Caco-2 (cell line): ENCODE results near the gene KCNJ8. TPM values are rescaled to one million over a fixed set of nuclear protein-coding genes. Genes with fewer than 3 reads are reported as not detected.
"Not testable (repeated sequence)": the region's sequence is repeated elsewhere in the genome, so short reads cannot be mapped to it uniquely, and the experiment has no call there.

Experiments used
- BruUV-seq: library from RNA; stranded (reverse); fragments of 400-500 nt; replicated peaks from 2 replicates; lab custom pipeline; 2021; lab: Mats Ljungman, UMichigan
- CTCF ChIA-PET: fragments of 300-600 bp; sonication (Branson Sonifier 250); formaldehyde crosslinking; loops from one replicate; lab custom pipeline; 2022; ENCODE audit warnings: antibody characterized with exemption; lab: Charles Lee
- POLR2A ChIA-PET: fragments of 300-600 bp; sonication (Branson Sonifier 250); formaldehyde crosslinking; loops from one replicate; lab custom pipeline; 2022; ENCODE audit warnings: antibody characterized with exemption; lab: Charles Lee
- DNase-seq, 2 experiments: peaks; one replicate each; pipeline versions ENCODE4 v3.0.0 to v3.0.0-alpha.2; 2020 to 2022
- H3K27me3 ChIP-seq: replicated peaks from 2 replicates; pipeline ENCODE4 v1.6.0; 2011; ENCODE audit warnings: low read length; ENCODE audit not compliant: control insufficient read depth, insufficient read depth
- H3K36me3 ChIP-seq: 2 replicates; pipeline ENCODE4 v1.5.1; 2011; ENCODE audit warnings: low read length; ENCODE audit not compliant: control insufficient read depth, insufficient read depth
- H3K4me1 ChIP-seq: fragments of 250-450 bp; sonication (Bioruptor Pico); 2 replicates; pipeline ENCODE4 v1.5.1; 2020; ENCODE audit warnings: mild to moderate bottlenecking
- H3K4me3 ChIP-seq: 2 replicates; pipeline ENCODE4 v1.5.1; 2011; ENCODE audit warnings: low read depth, mild to moderate bottlenecking, control low read depth, low read length
- H3K9me3 ChIP-seq: fragments of 250-450 bp; sonication (Bioruptor Pico); 2 replicates; pipeline ENCODE4 v1.5.1; 2020; ENCODE audit warnings: mild to moderate bottlenecking, moderate library complexity
- H3K27ac Mint-ChIP-seq: one replicate; pipeline ENCODE4 v1.8.0; 2022; ENCODE audit warnings: mixed read lengths; ENCODE audit not compliant: unreplicated experiment
- H3K27me3 Mint-ChIP-seq: one replicate; pipeline ENCODE4 v1.8.0; 2022; ENCODE audit warnings: mixed read lengths; ENCODE audit not compliant: insufficient read depth, unreplicated experiment
- H3K36me3 Mint-ChIP-seq: one replicate; pipeline ENCODE4 v1.8.0; 2022; ENCODE audit warnings: mild to moderate bottlenecking, mixed read lengths; ENCODE audit not compliant: insufficient read depth, unreplicated experiment
- H3K4me1 Mint-ChIP-seq: one replicate; pipeline ENCODE4 v1.8.0; 2022; ENCODE audit warnings: low read depth, mixed read lengths; ENCODE audit not compliant: unreplicated experiment
- H3K4me3 Mint-ChIP-seq: one replicate; pipeline ENCODE4 v1.8.0; 2022; ENCODE audit warnings: mild to moderate bottlenecking, moderate library complexity, mixed read lengths; ENCODE audit not compliant: unreplicated experiment
- H3K9me3 Mint-ChIP-seq: one replicate; pipeline ENCODE4 v1.8.0; 2022; ENCODE audit warnings: mixed read lengths; ENCODE audit not compliant: unreplicated experiment
- CTCF ChIP-seq, 2 experiments: fragments of 200-600 bp in 1 of 2; IDR thresholded peaks; 1 replicate in 1 of 2; 2 replicates in 1 of 2; pipeline versions ENCODE4 v1.5.1 to v1.8.0; 2011 to 2022; ENCODE audit warnings: antibody characterized with exemption in 1 of 2, control low read depth in 1 of 2, inconsistent platforms in 1 of 2, low read depth in 1 of 2, low read length in 1 of 2, mild to moderate bottlenecking in 1 of 2, moderate library complexity in 1 of 2; ENCODE audit not compliant: insufficient read depth in 1 of 2, severe bottlenecking in 1 of 2, unreplicated experiment in 1 of 2
- intact Hi-C: fragments of 100-400 bp; cut with micrococcal nuclease; formaldehyde crosslinking; loops from one replicate; pipeline ENCODE4 v1.10.0; 2022; ENCODE audit not compliant: unreplicated experiment
- total RNA-seq: library from RNA; stranded (reverse); gene quantifications from 2 replicates; pipeline ENCODE4 v1.2.3, GENCODE V29; 2022

KCNJ8 gene
- total RNA-seq, 1 experiment from 2014 or later, result 88.7 TPM

- peaks cover 35% of the 10 kb centered on the region for H3K4me1 ChIP-seq
- no peaks in the 10 kb centered on the region for H3K27me3 ChIP-seq
- CTCF ChIA-PET, result interaction anchor here (0.5 to 1.0 kb wide), 2 partner anchors 40 to 269 kb away, joined by 3 to 4 read pairs; no protein-coding TSS in a partner anchor
- Mint-ChIP-seq H3K36me3 (peaks cover 82% of the 10 kb centered on the region), H3K27me3 (no peaks in the 10 kb centered on the region), H3K9me3 (peaks cover 45% of the 10 kb centered on the region), H3K27ac (peak overlapping the region; percentile 22), H3K4me1 (peaks cover 35% of the 10 kb centered on the region), H3K4me3 (no peak overlapping the region)
- peaks cover 28% of the 10 kb centered on the region for H3K9me3 ChIP-seq
- BruUV-seq, result no TSS peak
- H3K36me3 ChIP-seq, result peaks cover 2% of the 10 kb centered on the region; the same call in 1 of the 2 replicates
- POLR2A ChIA-PET, result no interaction called here
- intact Hi-C loops, result no loop called here
- no peak for DNase-seq
- no peak overlapping the region for H3K4me3 ChIP-seq
- no peak for TF ChIP-seq CTCF (IDR thresholded peaks at IDR 0.05; ENCODE audit: insufficient read depth in 1 of 2, low read depth in 1 of 2, low read length in 1 of 2, severe bottlenecking in 1 of 2, unreplicated experiment in 1 of 2)
Measured at GRCh38 chr12:21813751-21814150, 39.2 kb upstream of the KCNJ8 start.

GRCh38 chr12:21813125-21813524 lies 38.6 kb upstream of the KCNJ8 start:
- BruUV-seq, result no TSS peak
- Mint-ChIP-seq H3K27me3 (no peaks in the 10 kb centered on the region), H3K4me3 (no peak overlapping the region), H3K27ac (no peak overlapping the region), H3K4me1 (peaks cover 30% of the 10 kb centered on the region), H3K36me3 (peaks cover 82% of the 10 kb centered on the region), H3K9me3 (peaks cover 45% of the 10 kb centered on the region)
- Histone ChIP-seq H3K27me3 (no peaks in the 10 kb centered on the region), H3K36me3 (peaks cover 2% of the 10 kb centered on the region; the same call in 1 of the 2 replicates), H3K4me3 (no peak overlapping the region), H3K4me1 (peaks cover 31% of the 10 kb centered on the region), H3K9me3 (peaks cover 28% of the 10 kb centered on the region)
- TF ChIP-seq CTCF (IDR thresholded peaks at IDR 0.05; ENCODE audit: insufficient read depth in 1 of 2, low read depth in 1 of 2, low read length in 1 of 2, severe bottlenecking in 1 of 2, unreplicated experiment in 1 of 2), result no peak
- no peak for DNase-seq
- CTCF ChIA-PET, result no interaction called here
- intact Hi-C loops, result no loop called here
- POLR2A ChIA-PET, result no interaction called here

DNA sequence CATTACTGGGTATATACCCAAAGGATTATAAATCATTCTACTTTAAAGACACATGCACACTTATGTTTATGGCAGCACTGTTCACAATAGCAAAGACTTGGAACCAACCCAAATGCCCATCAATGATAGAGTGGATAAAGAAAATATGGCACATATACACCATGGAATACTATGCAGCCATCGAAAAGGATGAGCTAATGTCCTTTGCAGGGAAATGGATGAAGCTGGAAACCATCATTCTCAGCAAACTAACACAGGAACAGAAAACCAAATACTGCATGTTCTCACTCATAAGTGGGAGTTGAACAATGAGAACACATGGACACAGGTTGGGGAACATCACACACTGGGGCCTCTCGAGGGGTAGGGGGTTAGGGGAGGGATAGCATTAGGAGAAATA lies 37.8 kb upstream of the KCNJ8 start:
- H3K27ac Mint-ChIP-seq, CTCF ChIA-PET: not testable (repeated sequence)

More for the DNA sequence above, 37.8 kb upstream of the KCNJ8 start:
- H3K36me3 Mint-ChIP-seq, result peaks cover 82% of the 10 kb centered on the region
- H3K4me3 Mint-ChIP-seq, H3K27me3 ChIP-seq, H3K36me3 ChIP-seq, POLR2A ChIA-PET, intact Hi-C loops, H3K27me3 Mint-ChIP-seq, H3K4me3 ChIP-seq, DNase-seq, BruUV-seq: not testable (repeated sequence)
- peaks cover 25% of the 10 kb centered on the region for H3K4me1 Mint-ChIP-seq
- H3K4me1 ChIP-seq, result peaks cover 23% of the 10 kb centered on the region
- H3K9me3 ChIP-seq, result peaks cover 28% of the 10 kb centered on the region
- H3K9me3 Mint-ChIP-seq, result peaks cover 45% of the 10 kb centered on the region
